Upper lobe of right lung (tissue), 1 donor: ENCODE measurements around the gene SHANK1. TPM values are rescaled to one million over a fixed set of nuclear protein-coding genes. Genes with fewer than 3 reads are reported as not detected.
A peak's percentile ranks its signal among the peaks of the same experiment; 100 is the strongest.

Experiments
- ATAC-seq: fragments of 200-7000 bp; cut with Tn5 transposase; one replicate; pipeline ENCODE4 v1.9.1; 2020; ENCODE audit warnings: mild to moderate bottlenecking, moderate library complexity
- DNase-seq: peaks from one replicate; pipeline ENCODE4 v3.0.0-alpha.2; 2020
- H3K27ac ChIP-seq: fragments of 200-600 bp; one replicate; pipeline ENCODE4 v1.8.0; 2022
- H3K27me3 ChIP-seq: fragments of 200-600 bp; one replicate; pipeline ENCODE4 v1.8.0; 2022; ENCODE audit warnings: mild to moderate bottlenecking
- H3K36me3 ChIP-seq: fragments of 200-600 bp; one replicate; pipeline ENCODE4 v1.8.0; 2022
- H3K4me1 ChIP-seq: fragments of 200-600 bp; one replicate; pipeline ENCODE4 v1.8.0; 2022
- H3K4me3 ChIP-seq: fragments of 200-600 bp; one replicate; pipeline ENCODE4 v1.8.0; 2022; ENCODE audit warnings: mild to moderate bottlenecking
- H3K9me3 ChIP-seq: fragments of 200-600 bp; one replicate; pipeline ENCODE4 v1.8.0; 2022
- intact Hi-C: fragments of 100-400 bp; cut with DNase I; formaldehyde crosslinking; loops from one replicate; pipeline ENCODE4 v1.11.0; 2022
- total RNA-seq: library from RNA; stranded (reverse); fragmentation: NEBNext Ultra II Directional; extraction: Animal tissue kit (Norgen Biotek cat#: 25700); gene quantifications from one replicate; pipeline ENCODE4 v1.2.1, GENCODE V29; 2021
- TF ChIP-seq, protein P1 (sequence below): fragments of 200-600 bp; IDR thresholded peaks from one replicate; pipeline ENCODE4 v1.8.0; 2022; ENCODE audit warnings: antibody characterized with exemption
- donor health status: DM: no; HTN: yes; CAD: no; lungs with severe emphysema.

SHANK1 gene
- total RNA-seq, 1 donor from 2014 or later: 0.35 TPM

DNA sequence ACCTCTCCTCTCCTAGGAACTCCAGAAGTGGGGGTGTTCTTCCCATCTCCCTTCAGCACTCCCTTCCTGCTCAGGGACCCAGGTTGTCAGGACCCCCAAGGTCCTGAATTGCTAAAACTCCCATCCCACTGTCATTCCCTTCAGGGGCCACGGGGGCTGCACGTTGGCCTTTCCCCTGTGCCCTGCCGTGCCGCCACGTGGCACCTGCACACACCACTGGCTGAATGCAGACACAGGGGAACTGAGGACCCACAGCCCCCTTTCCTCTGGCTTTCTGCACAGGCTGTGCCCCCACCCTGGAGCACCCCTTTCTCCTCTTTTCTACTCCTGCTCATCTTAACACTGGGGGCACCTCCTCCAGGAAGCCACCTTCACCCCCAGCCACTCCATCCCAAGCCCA is 9.0 kb downstream of the SHANK1 start:
- ATAC-seq: no peak
- intact Hi-C loops: no loop called here
- TF ChIP-seq, protein P1, sequence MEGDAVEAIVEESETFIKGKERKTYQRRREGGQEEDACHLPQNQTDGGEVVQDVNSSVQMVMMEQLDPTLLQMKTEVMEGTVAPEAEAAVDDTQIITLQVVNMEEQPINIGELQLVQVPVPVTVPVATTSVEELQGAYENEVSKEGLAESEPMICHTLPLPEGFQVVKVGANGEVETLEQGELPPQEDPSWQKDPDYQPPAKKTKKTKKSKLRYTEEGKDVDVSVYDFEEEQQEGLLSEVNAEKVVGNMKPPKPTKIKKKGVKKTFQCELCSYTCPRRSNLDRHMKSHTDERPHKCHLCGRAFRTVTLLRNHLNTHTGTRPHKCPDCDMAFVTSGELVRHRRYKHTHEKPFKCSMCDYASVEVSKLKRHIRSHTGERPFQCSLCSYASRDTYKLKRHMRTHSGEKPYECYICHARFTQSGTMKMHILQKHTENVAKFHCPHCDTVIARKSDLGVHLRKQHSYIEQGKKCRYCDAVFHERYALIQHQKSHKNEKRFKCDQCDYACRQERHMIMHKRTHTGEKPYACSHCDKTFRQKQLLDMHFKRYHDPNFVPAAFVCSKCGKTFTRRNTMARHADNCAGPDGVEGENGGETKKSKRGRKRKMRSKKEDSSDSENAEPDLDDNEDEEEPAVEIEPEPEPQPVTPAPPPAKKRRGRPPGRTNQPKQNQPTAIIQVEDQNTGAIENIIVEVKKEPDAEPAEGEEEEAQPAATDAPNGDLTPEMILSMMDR: no peak

GRCh38 chr19:50710094-50710493 is 9.5 kb downstream of the SHANK1 start:
- H3K4me3 ChIP-seq: no peak overlapping the region
- TF ChIP-seq, protein P1: no peak
- no peak for ATAC-seq
- no peaks in the 10 kb centered on the region for H3K36me3 ChIP-seq
- no peaks in the 10 kb centered on the region for H3K9me3 ChIP-seq
- intact Hi-C loops: no loop called here
- DNase-seq: no peak
- H3K4me1 ChIP-seq: no peaks in the 10 kb centered on the region
- H3K27me3 ChIP-seq: peaks cover 15% of the 10 kb centered on the region
- H3K27ac ChIP-seq: no peak overlapping the region

More for the DNA sequence above, 9.0 kb downstream of the SHANK1 start:
- Histone ChIP-seq H3K9me3 (no peaks in the 10 kb centered on the region), H3K4me3 (no peak overlapping the region), H3K4me1 (no peaks in the 10 kb centered on the region), H3K27ac (no peak overlapping the region), H3K27me3 (peaks cover 12% of the 10 kb centered on the region), H3K36me3 (no peaks in the 10 kb centered on the region)
- no peak for DNase-seq

DNA sequence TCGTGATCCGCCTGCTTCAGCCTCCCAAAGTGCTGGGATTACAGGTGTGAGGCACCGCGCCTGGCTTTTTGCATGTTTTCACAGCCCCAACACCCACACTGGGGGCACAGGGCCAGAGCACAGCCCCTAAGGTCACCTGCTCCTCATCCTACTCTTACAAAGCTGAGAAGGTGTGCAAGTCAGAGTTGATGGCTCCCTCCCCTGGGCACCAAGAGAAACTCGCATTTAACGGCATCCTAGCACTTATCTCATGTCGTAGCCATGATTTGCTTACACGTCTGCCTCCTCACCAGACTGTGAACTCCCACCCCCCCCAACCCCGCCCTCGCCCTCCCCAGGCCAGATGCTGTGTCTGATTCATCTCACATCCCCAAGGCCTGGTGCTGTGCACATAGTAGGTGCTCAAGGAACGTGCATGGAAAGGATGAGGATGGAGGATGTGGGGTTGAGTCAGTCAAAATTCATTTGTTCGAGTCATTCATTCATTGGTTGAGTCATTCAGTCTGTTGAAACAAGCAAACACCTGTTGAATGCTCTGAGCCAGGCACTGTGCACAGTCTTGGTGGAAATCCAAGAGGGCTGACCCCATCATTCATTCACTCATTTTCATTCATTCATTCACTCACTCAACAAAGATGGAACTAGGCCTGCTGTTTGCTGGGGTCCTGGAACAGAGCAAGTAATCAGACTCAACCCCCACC is 11.3 kb downstream of the SHANK1 start:
- ATAC-seq: no peak
- Histone ChIP-seq H3K4me3 (no peak overlapping the region), H3K27ac (no peak overlapping the region), H3K9me3 (no peaks in the 10 kb centered on the region), H3K27me3 (peaks cover 29% of the 10 kb centered on the region), H3K36me3 (no peaks in the 10 kb centered on the region), H3K4me1 (no peaks in the 10 kb centered on the region)
- intact Hi-C loops: no loop called here
- DNase-seq: no peak
- TF ChIP-seq, protein P1: no peak

DNA sequence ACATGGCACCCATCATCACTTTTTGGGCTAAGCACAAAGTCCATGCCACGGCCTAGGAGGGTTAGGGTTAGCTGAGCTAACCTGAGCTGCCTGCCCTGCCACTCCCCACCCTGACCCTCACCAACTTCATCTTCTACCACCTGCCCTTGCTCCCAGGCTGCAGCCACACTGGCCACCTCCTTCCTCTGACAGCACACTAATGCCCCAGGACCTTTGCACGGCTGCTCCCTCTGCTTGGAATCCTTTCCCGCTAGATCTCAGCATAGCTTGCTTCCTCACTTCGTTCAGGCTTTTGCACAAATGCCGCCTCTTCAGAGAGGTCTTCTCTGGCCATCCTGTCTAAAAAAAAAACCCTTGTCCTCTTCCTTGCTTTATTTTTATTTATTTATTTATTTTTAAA is 13.2 kb downstream of the SHANK1 start:
- H3K27me3 ChIP-seq: peaks cover 34% of the 10 kb centered on the region
- H3K36me3 ChIP-seq: no peaks in the 10 kb centered on the region
- H3K4me3 ChIP-seq: no peak overlapping the region
- H3K9me3 ChIP-seq: no peaks in the 10 kb centered on the region
- DNase-seq: no peak
- no peak for ATAC-seq
- no peaks in the 10 kb centered on the region for H3K4me1 ChIP-seq
- no peak overlapping the region for H3K27ac ChIP-seq
- intact Hi-C loops: no loop called here
- TF ChIP-seq, protein P1: no peak

GRCh38 chr19:50705422-50706019 is 14.1 kb downstream of the SHANK1 start:
- Histone ChIP-seq H3K27me3 (peaks cover 41% of the 10 kb centered on the region), H3K9me3 (no peaks in the 10 kb centered on the region), H3K27ac (no peak overlapping the region), H3K4me3 (no peak overlapping the region), H3K36me3 (no peaks in the 10 kb centered on the region), H3K4me1 (no peaks in the 10 kb centered on the region)
- DNase-seq (no peak), ATAC-seq (peak; percentile 70)
- intact Hi-C loops: no loop called here
- TF ChIP-seq, protein P1: peak; percentile 54
